ENCODE measurements around the gene HMGN1.

GRCh38 chr21:39325458-39325857 is 23.4 kb downstream of the HMGN1 start:
- TF ChIP-seq POLR2A (IDR thresholded peaks at IDR 0.05) (no peak), CTCF (IDR thresholded peaks at IDR 0.05) (no peak)

Data from Peyer's patch (tissue), 4 donors.